Hepatocyte (in vitro differentiated cells): ENCODE results near the gene AP3M1. TPM values are rescaled to one million over a fixed set of nuclear protein-coding genes. Genes with fewer than 3 reads are reported as not detected.

ENCODE experiments used
- DNase-seq: peaks from one replicate; pipeline ENCODE4 v3.0.0-alpha.2; 2016; ENCODE audit warnings: low spot score
- H2AFZ ChIP-seq: fragments of 200-600 bp; sonication (generic); 2 replicates; pipeline ENCODE4 v1.6.0; 2016; ENCODE audit warnings: antibody characterized with exemption, mild to moderate bottlenecking
- H3K27ac ChIP-seq: fragments of 200-600 bp; sonication (generic); 2 replicates; pipeline ENCODE4 v1.5.1; 2016; ENCODE audit warnings: mild to moderate bottlenecking
- H3K27me3 ChIP-seq: fragments of 200-600 bp; sonication (generic); 2 replicates; pipeline ENCODE4 v1.6.1; 2016
- H3K36me3 ChIP-seq: fragments of 200-600 bp; sonication (generic); replicated peaks from 2 replicates; pipeline ENCODE4 v1.5.1; 2016; ENCODE audit warnings: low read depth; ENCODE audit not compliant: insufficient read depth
- H3K4me1 ChIP-seq: fragments of 200-600 bp; sonication (generic); 2 replicates; pipeline ENCODE4 v1.5.1; 2016; ENCODE audit warnings: mild to moderate bottlenecking, moderate library complexity; ENCODE audit not compliant: insufficient read depth
- H3K4me2 ChIP-seq: fragments of 200-600 bp; sonication (generic); 2 replicates; pipeline ENCODE4 v1.6.0; 2016
- H3K4me3 ChIP-seq: fragments of 200-600 bp; sonication (generic); 2 replicates; pipeline ENCODE4 v1.5.1; 2016; ENCODE audit warnings: mild to moderate bottlenecking
- H3K79me2 ChIP-seq: fragments of 200-600 bp; sonication (generic); 2 replicates; pipeline ENCODE4 v1.6.0; 2017; ENCODE audit warnings: mild to moderate bottlenecking
- H3K9me2 ChIP-seq: fragments of 200-600 bp; sonication (generic); replicated peaks from 2 replicates; pipeline ENCODE4 v1.6.0; 2017; ENCODE audit warnings: mild to moderate bottlenecking; ENCODE audit not compliant: insufficient read depth
- H3K9me3 ChIP-seq: fragments of 200-600 bp; sonication (generic); 2 replicates; pipeline ENCODE4 v1.5.1; 2016; ENCODE audit warnings: low read depth, mild to moderate bottlenecking
- H4K20me1 ChIP-seq: fragments of 200-600 bp; sonication (generic); 2 replicates; pipeline ENCODE4 v1.6.0; 2016; ENCODE audit warnings: mild to moderate bottlenecking; ENCODE audit not compliant: insufficient read depth, poor library complexity, severe bottlenecking
- CTCF ChIP-seq: fragments of 200-600 bp; sonication (generic); IDR thresholded peaks from 2 replicates; pipeline ENCODE4 v1.5.1; 2016; ENCODE audit warnings: antibody characterized with exemption, mild to moderate bottlenecking; ENCODE audit not compliant: poor library complexity
- EZH2 ChIP-seq: fragments of 200-600 bp; sonication (generic); IDR thresholded peaks from 2 replicates; pipeline ENCODE4 v1.6.1; 2016; ENCODE audit warnings: antibody characterized with exemption, mild to moderate bottlenecking, borderline replicate concordance
- EZH2phosphoT487 ChIP-seq: fragments of 200-600 bp; sonication (generic); IDR thresholded peaks from one replicate; pipeline ENCODE4 v1.6.1; 2018; ENCODE audit warnings: antibody characterized with exemption, mild to moderate bottlenecking, low read depth, moderate library complexity; ENCODE audit not compliant: unreplicated experiment, severe bottlenecking
- WGBS: methylation state at CpG from one replicate; pipeline ENCODE4 v1.1.6; 2016; ENCODE audit warnings: low lambda C conversion rate; ENCODE audit errors: missing lambda C conversion rate; 5-methylcytosine and 5-hydroxymethylcytosine counted together
- polyA plus RNA-seq: library from polyadenylated mRNA; unstranded; fragments of >200 nt; fragmentation: Nextera tagmentation; extraction: Ambion mirVana; gene quantifications from 2 replicates; pipeline ENCODE4 v1.2.1, GENCODE V29; 2016
- total RNA-seq: library from RNA; depleted of rRNA; stranded (reverse); fragments of >200 nt; gene quantifications from 2 replicates; pipeline ENCODE4 v1.2.3, GENCODE V29; 2014

Gene AP3M1
- total and polyA plus RNA-seq, 2 experiments from 2014 or later: 28.2 to 35.0 TPM

GRCh38 chr10:74167443-74167842 lies 16.8 kb upstream of the AP3M1 start:
- Histone ChIP-seq H3K9me3 (no peaks in the 10 kb centered on the region), H3K79me2 (peaks cover 28% of the 10 kb centered on the region), H3K9me2 (no peaks in the 10 kb centered on the region), H2AFZ (no peak overlapping the region), H3K36me3 (no peaks in the 10 kb centered on the region), H4K20me1 (no peaks in the 10 kb centered on the region), H3K4me2 (no peak overlapping the region), H3K27ac (no peak overlapping the region), H3K4me3 (no peak overlapping the region), H3K4me1 (peaks cover 13% of the 10 kb centered on the region), H3K27me3 (no peaks in the 10 kb centered on the region)
- TF ChIP-seq CTCF: no peak
- no peak for TF ChIP-seq EZH2phosphoT487
- no peak for TF ChIP-seq EZH2
- no peak for DNase-seq
- 79% methylated on average over 1 of the region's 1 CpG for WGBS

- no peak overlapping the region for H3K4me3 ChIP-seq
- no peaks in the 10 kb centered on the region for H3K36me3 ChIP-seq
- no peaks in the 10 kb centered on the region for H4K20me1 ChIP-seq
- H3K4me1 ChIP-seq: peaks cover 13% of the 10 kb centered on the region
- peak overlapping the region; percentile 66 for H3K4me2 ChIP-seq
- no peaks in the 10 kb centered on the region for H3K9me3 ChIP-seq
- no peak for DNase-seq
- no peaks in the 10 kb centered on the region for H3K9me2 ChIP-seq
- TF ChIP-seq EZH2phosphoT487 (no peak), EZH2 (no peak), CTCF (no peak)
- 31% methylated on average over 2 of the region's 2 CpGs for WGBS
- H2AFZ ChIP-seq: no peak overlapping the region
- H3K27me3 ChIP-seq: no peaks in the 10 kb centered on the region
- H3K79me2 ChIP-seq: peaks cover 36% of the 10 kb centered on the region
- H3K27ac ChIP-seq: peak overlapping the region; percentile 88
Measured at GRCh38 chr10:74165530-74165901, 14.9 kb upstream of the AP3M1 start.

- peak overlapping the region; percentile 66 for H3K4me2 ChIP-seq
- H3K4me1 ChIP-seq: peaks cover 13% of the 10 kb centered on the region
- H4K20me1 ChIP-seq: no peaks in the 10 kb centered on the region
- DNase-seq: peak; percentile 19
- 37% methylated on average over 6 of the region's 6 CpGs for WGBS
- H3K79me2 ChIP-seq: peaks cover 41% of the 10 kb centered on the region
- no peaks in the 10 kb centered on the region for H3K36me3 ChIP-seq
- no peak for TF ChIP-seq CTCF
- H3K27ac ChIP-seq: peak overlapping the region; percentile 88
- no peaks in the 10 kb centered on the region for H3K27me3 ChIP-seq
- no peaks in the 10 kb centered on the region for H3K9me2 ChIP-seq
- no peak overlapping the region for H3K4me3 ChIP-seq
- no peaks in the 10 kb centered on the region for H3K9me3 ChIP-seq
- peak overlapping the region; percentile 41 for H2AFZ ChIP-seq
Measured at GRCh38 chr10:74164716-74165529, 14.3 kb upstream of the AP3M1 start.
